Bronchial epithelial cell (primary cell): ENCODE data around the gene FTH1. TPM values are rescaled to one million over a fixed set of nuclear protein-coding genes. Genes with fewer than 3 reads are reported as not detected.

Experiments used
- DNase-seq: peaks from one replicate; pipeline ENCODE4 v3.0.0-alpha.2; 2010; ENCODE audit warnings: low read depth
- FAIRE-seq: peaks from 2 replicates; lab custom pipeline; 2011; peaks lifted over from hg19 to GRCh38; lab: Jason Lieb, UNC
- H3K27me3 ChIP-seq: 2 replicates; pipeline ENCODE4 v1.5.1; 2011; ENCODE audit warnings: low read length; ENCODE audit not compliant: control insufficient read depth, insufficient read depth
- H3K36me3 ChIP-seq: 2 replicates; pipeline ENCODE4 v1.5.1; 2011; ENCODE audit warnings: low read length; ENCODE audit not compliant: control insufficient read depth, insufficient read depth
- H3K4me3 ChIP-seq: 2 replicates; pipeline ENCODE4 v1.5.1; 2011; ENCODE audit warnings: mild to moderate bottlenecking, low read depth, low read length, control low read depth
- total RNA-seq: library from RNA; depleted of rRNA; stranded (reverse); fragments of >200 nt; gene quantifications from 2 replicates; pipeline ENCODE4 v1.2.1, GENCODE V29; 2014
- TF ChIP-seq, protein P1 (sequence below): IDR thresholded peaks from 2 replicates; pipeline ENCODE4 v1.5.1; 2011; ENCODE audit warnings: mild to moderate bottlenecking, moderate library complexity, low read length, control low read depth, inconsistent platforms; ENCODE audit not compliant: insufficient read depth, severe bottlenecking

The FTH1 gene
- total RNA-seq: 1,010 and 1,591 TPM in 2 replicates

- no peaks in the 10 kb centered on the region for H3K27me3 ChIP-seq
- DNase-seq (peak; percentile 56), FAIRE-seq (no peak)
Measured at GRCh38 chr11:61967116-61967923, at the start of gene FTH1. Gene FTH1 (minus strand): TSS chr11:61967634. CDS start chr11:61967425, 209 bp downstream.

DNA sequence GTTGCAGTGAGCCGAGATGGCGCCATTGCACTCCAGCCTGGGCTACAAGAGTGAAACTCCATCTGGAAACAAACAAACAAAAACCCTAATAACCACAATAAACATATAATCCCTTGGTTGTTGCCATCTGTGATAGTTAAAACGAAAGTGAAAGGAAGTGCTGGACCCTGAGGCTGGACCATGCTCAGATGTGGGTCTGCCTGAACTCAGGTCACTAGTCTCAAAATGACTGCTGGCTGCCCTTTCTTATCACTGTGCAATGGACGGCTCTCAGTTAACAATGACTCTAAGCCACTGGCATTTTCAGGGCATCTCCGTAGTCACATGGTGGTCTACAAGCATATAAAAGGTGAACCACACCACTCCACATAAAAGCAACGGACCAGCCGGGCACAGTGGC lies 48.2 kb upstream of the FTH1 start:
- no peak overlapping the region for H3K4me3 ChIP-seq
- TF ChIP-seq, protein P1, sequence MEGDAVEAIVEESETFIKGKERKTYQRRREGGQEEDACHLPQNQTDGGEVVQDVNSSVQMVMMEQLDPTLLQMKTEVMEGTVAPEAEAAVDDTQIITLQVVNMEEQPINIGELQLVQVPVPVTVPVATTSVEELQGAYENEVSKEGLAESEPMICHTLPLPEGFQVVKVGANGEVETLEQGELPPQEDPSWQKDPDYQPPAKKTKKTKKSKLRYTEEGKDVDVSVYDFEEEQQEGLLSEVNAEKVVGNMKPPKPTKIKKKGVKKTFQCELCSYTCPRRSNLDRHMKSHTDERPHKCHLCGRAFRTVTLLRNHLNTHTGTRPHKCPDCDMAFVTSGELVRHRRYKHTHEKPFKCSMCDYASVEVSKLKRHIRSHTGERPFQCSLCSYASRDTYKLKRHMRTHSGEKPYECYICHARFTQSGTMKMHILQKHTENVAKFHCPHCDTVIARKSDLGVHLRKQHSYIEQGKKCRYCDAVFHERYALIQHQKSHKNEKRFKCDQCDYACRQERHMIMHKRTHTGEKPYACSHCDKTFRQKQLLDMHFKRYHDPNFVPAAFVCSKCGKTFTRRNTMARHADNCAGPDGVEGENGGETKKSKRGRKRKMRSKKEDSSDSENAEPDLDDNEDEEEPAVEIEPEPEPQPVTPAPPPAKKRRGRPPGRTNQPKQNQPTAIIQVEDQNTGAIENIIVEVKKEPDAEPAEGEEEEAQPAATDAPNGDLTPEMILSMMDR: no peak
- H3K27me3 ChIP-seq: peaks cover 3% of the 10 kb centered on the region
- no peak for DNase-seq
- no peaks in the 10 kb centered on the region for H3K36me3 ChIP-seq
- FAIRE-seq: no peak

More at GRCh38 chr11:61967116-61967923, at the start of gene FTH1:
- Histone ChIP-seq H3K36me3 (peaks cover 11% of the 10 kb centered on the region), H3K4me3 (peak within 1 kb of the TSS; percentile 81)
- TF ChIP-seq, protein P1: no peak

DNA sequence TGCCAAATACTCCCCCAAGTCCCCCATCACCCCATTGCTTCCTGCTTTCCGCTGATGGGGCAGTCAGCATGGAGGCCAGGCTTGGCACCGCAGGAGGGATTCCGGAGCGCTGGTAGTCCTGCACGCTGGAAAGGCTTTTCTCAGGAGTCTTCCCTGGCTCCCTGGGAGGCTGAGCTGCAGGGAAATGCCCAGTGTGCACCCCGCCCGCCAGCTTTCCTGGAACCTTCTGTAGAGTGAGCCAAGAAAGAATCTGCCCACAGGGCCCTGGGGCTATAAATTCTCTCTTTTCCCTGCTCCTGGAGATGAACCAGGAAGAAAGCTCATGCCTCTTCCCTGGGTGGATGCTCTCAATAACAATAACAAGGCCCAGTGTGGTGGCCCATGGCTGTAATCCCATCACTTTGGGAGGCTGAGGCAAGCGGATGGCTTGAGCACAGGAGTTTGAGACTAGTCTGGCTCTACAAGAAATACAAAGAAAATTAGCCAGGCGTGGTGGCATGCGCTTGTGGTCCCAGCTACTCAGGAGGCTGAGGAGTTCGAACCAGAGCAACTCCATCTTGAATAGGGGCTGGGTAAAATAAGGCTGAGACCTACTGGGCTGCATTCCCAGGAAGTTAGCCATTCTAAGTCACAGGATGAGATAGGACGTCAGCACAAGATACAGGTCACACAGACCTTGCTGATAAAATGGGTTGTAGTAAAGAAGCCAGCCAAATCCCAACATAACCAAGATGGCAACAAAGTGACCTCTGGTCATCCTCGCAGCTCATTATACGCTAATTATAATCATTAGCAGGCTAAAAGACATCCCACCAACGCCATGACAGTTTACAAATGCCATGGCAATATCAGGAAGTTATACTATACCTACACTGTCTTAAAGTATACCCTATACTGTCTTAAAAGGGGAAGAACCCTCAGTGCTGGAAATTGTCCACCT lies 46.4 kb upstream of the FTH1 start:
- Histone ChIP-seq H3K4me3 (no peak overlapping the region), H3K36me3 (no peaks in the 10 kb centered on the region), H3K27me3 (peaks cover 3% of the 10 kb centered on the region)
- DNase-seq (peak; percentile 46), FAIRE-seq (no peak)
- TF ChIP-seq, protein P1: no peak

DNA sequence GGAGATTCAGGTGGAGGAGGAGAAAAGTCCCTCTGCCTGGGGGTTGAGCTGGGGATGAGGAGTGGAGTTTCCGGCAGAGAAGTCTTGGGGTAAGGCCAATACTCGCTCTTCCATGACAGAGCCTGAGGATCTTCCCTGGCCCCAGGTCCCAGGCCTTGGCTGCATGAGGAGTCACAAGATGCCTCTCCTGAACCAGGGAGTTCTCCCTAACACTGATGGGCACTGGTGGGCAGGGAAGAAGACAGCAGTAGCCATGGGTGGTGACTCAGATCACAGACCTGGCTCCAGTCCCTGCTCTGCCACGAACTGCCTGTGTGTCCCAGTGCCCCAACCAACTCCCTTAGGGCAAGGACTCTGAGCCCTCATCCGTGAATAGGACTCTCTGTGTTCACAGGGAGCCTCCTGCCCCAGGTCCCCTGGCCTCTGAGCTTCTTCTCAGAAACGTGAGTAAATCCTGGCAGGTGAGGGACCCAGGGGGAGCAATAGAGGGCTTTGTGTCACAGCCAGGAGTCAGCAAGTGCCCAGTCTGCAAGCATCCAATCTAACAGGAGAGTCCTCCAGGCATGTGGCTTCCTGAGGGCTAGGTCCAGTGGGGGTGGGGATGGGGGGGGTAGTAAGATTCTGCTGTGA lies 45.5 kb upstream of the FTH1 start:
- H3K36me3 ChIP-seq: no peaks in the 10 kb centered on the region
- peaks cover 3% of the 10 kb centered on the region for H3K27me3 ChIP-seq
- TF ChIP-seq, protein P1: no peak
- no peak overlapping the region for H3K4me3 ChIP-seq
- FAIRE-seq (no peak), DNase-seq (no peak)

GRCh38 chr11:62012451-62012831 lies 45.0 kb upstream of the FTH1 start:
- FAIRE-seq: no peak
- H3K4me3 ChIP-seq: no peak overlapping the region
- TF ChIP-seq, protein P1: no peak
- H3K27me3 ChIP-seq: peaks cover 3% of the 10 kb centered on the region
- DNase-seq: peak; percentile 51
- H3K36me3 ChIP-seq: no peaks in the 10 kb centered on the region
